ENCODE measurements around the gene KCNA10. TPM values are rescaled to one million over a fixed set of nuclear protein-coding genes. Genes with fewer than 3 reads are reported as not detected.

Gene KCNA10
- total RNA-seq, 3 donors from 2014 or later (not counting 1 experiment from before 2014, with no cell fraction given): not detected

DNA sequence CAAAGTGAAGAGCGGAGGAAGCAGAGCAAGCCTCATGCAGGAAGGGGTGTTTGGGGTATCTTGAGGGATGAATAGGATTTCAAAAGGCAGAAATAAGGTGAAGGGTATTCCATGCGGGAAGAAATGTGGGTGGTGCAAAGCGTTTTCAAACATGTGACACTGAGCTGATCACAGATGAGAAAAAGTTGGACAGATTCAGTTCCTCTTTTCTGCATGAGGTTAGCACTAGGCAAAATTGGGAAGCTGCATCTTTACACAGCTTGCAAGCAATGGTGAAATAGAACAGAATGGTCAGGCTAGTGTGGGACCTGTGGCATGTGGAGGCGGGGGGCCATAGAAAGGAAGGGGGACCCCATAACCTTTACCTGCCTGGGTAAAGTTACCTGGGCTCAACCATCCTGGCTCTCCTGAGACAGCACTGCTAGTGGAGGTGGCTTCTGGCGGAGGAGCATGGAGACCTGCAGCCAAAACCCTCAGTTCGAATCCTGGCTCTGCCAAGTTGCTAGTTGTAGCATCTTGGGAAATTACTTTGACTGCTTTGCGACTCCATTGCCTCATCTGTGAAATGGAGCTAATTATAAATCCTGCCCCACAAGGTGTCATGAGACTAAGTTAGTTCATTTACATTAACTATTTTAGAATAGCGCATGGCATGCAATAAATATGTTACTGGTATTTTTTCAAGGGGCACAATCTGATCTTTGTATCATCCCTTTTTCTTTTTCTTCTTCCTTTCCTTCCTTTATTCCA, 16.4 kb downstream of the KCNA10 start:
- Mint-ChIP-seq H3K4me3 (no peak overlapping the region), H3K27ac (no peak overlapping the region), H3K9me3 (no peaks in the 10 kb centered on the region), H3K4me1 (no peaks in the 10 kb centered on the region), H3K36me3 (no peaks in the 10 kb centered on the region), H3K27me3 (ENCODE audit: low read depth in 2 of 2) (peaks cover 9 to 10% of the 10 kb centered on the region in 2 donors)
- TF ChIP-seq, protein P1, sequence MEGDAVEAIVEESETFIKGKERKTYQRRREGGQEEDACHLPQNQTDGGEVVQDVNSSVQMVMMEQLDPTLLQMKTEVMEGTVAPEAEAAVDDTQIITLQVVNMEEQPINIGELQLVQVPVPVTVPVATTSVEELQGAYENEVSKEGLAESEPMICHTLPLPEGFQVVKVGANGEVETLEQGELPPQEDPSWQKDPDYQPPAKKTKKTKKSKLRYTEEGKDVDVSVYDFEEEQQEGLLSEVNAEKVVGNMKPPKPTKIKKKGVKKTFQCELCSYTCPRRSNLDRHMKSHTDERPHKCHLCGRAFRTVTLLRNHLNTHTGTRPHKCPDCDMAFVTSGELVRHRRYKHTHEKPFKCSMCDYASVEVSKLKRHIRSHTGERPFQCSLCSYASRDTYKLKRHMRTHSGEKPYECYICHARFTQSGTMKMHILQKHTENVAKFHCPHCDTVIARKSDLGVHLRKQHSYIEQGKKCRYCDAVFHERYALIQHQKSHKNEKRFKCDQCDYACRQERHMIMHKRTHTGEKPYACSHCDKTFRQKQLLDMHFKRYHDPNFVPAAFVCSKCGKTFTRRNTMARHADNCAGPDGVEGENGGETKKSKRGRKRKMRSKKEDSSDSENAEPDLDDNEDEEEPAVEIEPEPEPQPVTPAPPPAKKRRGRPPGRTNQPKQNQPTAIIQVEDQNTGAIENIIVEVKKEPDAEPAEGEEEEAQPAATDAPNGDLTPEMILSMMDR (IDR thresholded peaks at IDR 0.05): no peak
- H3K4me1 ChIP-seq (ENCODE audit: control insufficient read depth, insufficient read depth, low read length): no peaks in the 10 kb centered on the region
- no peaks in the 10 kb centered on the region for H3K27me3 ChIP-seq (ENCODE audit: control insufficient read depth, insufficient read depth, low read length)
- no peak overlapping the region for H3K4me3 ChIP-seq (ENCODE audit: low read length)
- no peaks in the 10 kb centered on the region for H3K9me3 ChIP-seq (ENCODE audit: control insufficient read depth, insufficient read depth, low read length)
- WGBS (ENCODE audit: insufficient coverage): 51% methylated on average over 8 of the region's 8 CpGs
- peak in 1 of 3 donors; percentile 22 for ATAC-seq
- no peak overlapping the region for H3K27ac ChIP-seq (ENCODE audit: low read length)
- intact Hi-C loops (cut with micrococcal nuclease): no loop called here
- no peak for DNase-seq
- H3K36me3 ChIP-seq (ENCODE audit: control insufficient read depth, insufficient read depth, low read length): no peaks in the 10 kb centered on the region

DNA sequence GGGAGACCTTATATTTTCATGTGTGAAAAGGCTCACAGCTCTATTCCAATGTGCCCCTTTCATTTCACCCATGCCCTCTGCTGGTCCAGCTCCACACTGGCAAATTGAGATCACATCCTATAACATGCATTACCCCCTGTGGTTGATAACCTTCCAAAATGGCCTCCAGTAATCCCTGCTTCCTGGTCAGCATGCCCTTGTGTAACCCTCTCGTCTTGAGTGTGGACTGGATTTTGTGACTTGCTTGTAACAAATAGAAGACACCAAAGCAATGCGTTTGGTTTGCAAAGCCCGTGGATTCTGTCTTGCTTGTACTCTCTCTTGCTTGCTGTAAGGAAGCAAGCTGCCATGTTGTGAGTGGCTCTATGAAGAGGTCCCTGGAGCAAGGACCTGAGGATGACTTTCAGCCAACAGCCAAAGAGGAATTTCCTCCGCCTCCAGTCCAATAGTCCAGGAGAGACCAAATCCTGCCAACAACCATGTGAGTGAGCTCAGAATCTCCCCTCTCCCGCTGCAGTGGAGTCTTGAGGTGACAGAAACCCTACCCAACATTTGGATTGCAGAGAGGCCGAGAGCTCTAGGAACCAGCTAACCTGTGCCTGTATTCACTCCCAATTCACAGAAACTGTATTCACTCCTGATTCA, 17.4 kb downstream of the KCNA10 start:
- Mint-ChIP-seq H3K9me3 (no peaks in the 10 kb centered on the region), H3K36me3 (no peaks in the 10 kb centered on the region), H3K4me1 (no peaks in the 10 kb centered on the region), H3K27me3 (ENCODE audit: low read depth in 2 of 2) (peaks cover 8 to 9% of the 10 kb centered on the region in 2 donors), H3K27ac (no peak overlapping the region), H3K4me3 (no peak overlapping the region)
- Histone ChIP-seq H3K4me1 (ENCODE audit: control insufficient read depth, insufficient read depth, low read length) (no peaks in the 10 kb centered on the region), H3K27me3 (ENCODE audit: control insufficient read depth, insufficient read depth, low read length) (no peaks in the 10 kb centered on the region), H3K36me3 (ENCODE audit: control insufficient read depth, insufficient read depth, low read length) (no peaks in the 10 kb centered on the region), H3K9me3 (ENCODE audit: control insufficient read depth, insufficient read depth, low read length) (no peaks in the 10 kb centered on the region), H3K4me3 (ENCODE audit: low read length) (no peak overlapping the region), H3K27ac (ENCODE audit: low read length) (no peak overlapping the region)
- ATAC-seq (no peak), DNase-seq (no peak)
- 91% methylated on average over 5 of the region's 6 CpGs for WGBS (ENCODE audit: insufficient coverage)
- TF ChIP-seq, protein P1 (IDR thresholded peaks at IDR 0.05): no peak
- intact Hi-C loops (cut with micrococcal nuclease): no loop called here

DNA sequence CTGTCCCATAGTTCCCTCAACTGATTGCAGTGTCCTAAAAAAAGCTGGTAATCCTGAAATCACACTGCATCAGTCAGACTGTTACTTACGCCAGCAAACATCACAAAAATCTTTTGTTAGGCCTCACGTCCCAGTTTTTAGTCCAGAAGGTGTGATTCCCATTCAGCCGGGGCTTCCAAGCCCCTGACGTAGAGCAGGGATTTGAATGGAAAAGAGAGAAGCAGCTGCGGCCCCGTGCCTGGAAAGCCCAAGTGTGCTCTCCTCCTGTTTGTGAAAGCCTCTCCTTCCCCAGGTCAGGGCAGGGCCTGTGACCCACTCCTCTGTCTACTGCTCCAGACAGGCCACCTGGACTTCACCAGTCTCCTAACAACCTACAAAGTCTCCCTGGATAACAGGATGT, 20.7 kb downstream of the KCNA10 start:
- Mint-ChIP-seq H3K4me3 (no peak overlapping the region), H3K4me1 (no peaks in the 10 kb centered on the region), H3K27ac (no peak overlapping the region), H3K36me3 (no peaks in the 10 kb centered on the region), H3K27me3 (ENCODE audit: low read depth in 2 of 2) (peaks cover 9 to 11% of the 10 kb centered on the region in 2 donors), H3K9me3 (no peaks in the 10 kb centered on the region)
- Histone ChIP-seq H3K27ac (ENCODE audit: low read length) (no peak overlapping the region), H3K36me3 (ENCODE audit: control insufficient read depth, insufficient read depth, low read length) (no peaks in the 10 kb centered on the region), H3K27me3 (ENCODE audit: control insufficient read depth, insufficient read depth, low read length) (no peaks in the 10 kb centered on the region), H3K9me3 (ENCODE audit: control insufficient read depth, insufficient read depth, low read length) (no peaks in the 10 kb centered on the region), H3K4me3 (ENCODE audit: low read length) (no peak overlapping the region), H3K4me1 (ENCODE audit: control insufficient read depth, insufficient read depth, low read length) (no peaks in the 10 kb centered on the region)
- intact Hi-C loops (cut with micrococcal nuclease): no loop called here
- DNase-seq: no peak
- no peak for ATAC-seq
- WGBS (ENCODE audit: insufficient coverage): 80% methylated on average over 6 of the region's 6 CpGs
- TF ChIP-seq, protein P1 (IDR thresholded peaks at IDR 0.05): no peak
